KMS-11 (cell line): Measurements from ENCODE around the gene PAH.

ENCODE experiments used
- H2AFZ ChIP-seq: fragments of 200-600 bp; sonication (generic); 2 replicates; pipeline ENCODE4 v1.6.1; 2016; ENCODE audit warnings: antibody characterized with exemption, mixed run types, low read depth
- H3K27ac ChIP-seq: fragments of 200-600 bp; sonication (generic); 2 replicates; pipeline ENCODE4 v1.6.1; 2016; ENCODE audit warnings: mild to moderate bottlenecking, mixed run types
- H3K27me3 ChIP-seq: fragments of 200-600 bp; sonication (generic); 2 replicates; pipeline ENCODE4 v1.6.1; 2017; ENCODE audit warnings: mild to moderate bottlenecking, low read depth, mixed run types, moderate library complexity; ENCODE audit not compliant: insufficient read depth
- H3K36me3 ChIP-seq: fragments of 200-600 bp; sonication (generic); 2 replicates; pipeline ENCODE4 v1.6.1; 2017; ENCODE audit warnings: mild to moderate bottlenecking, mixed run types; ENCODE audit not compliant: insufficient read depth
- H3K4me1 ChIP-seq: fragments of 200-600 bp; sonication (generic); 2 replicates; pipeline ENCODE4 v1.6.1; 2016; ENCODE audit warnings: mild to moderate bottlenecking, low read depth, mixed run types; ENCODE audit not compliant: poor library complexity, severe bottlenecking
- H3K4me2 ChIP-seq: fragments of 200-600 bp; sonication (generic); 2 replicates; pipeline ENCODE4 v1.7.0; 2016; ENCODE audit warnings: mild to moderate bottlenecking, mixed run types
- H3K4me3 ChIP-seq: fragments of 200-600 bp; sonication (generic); IDR thresholded peaks from 2 replicates; pipeline ENCODE4 v1.6.1; 2017; ENCODE audit warnings: low read depth, low read length, mixed read lengths; ENCODE audit not compliant: insufficient read depth
- H3K79me2 ChIP-seq: fragments of 200-600 bp; sonication (generic); 2 replicates; pipeline ENCODE4 v1.6.1; 2016; ENCODE audit warnings: low read depth, mixed run types; ENCODE audit not compliant: insufficient read depth
- H3K9ac ChIP-seq: fragments of 200-600 bp; sonication (generic); 2 replicates; pipeline ENCODE4 v1.6.1; 2016; ENCODE audit warnings: mild to moderate bottlenecking, mixed run types
- H4K20me1 ChIP-seq: fragments of 200-600 bp; sonication (generic); 2 replicates; pipeline ENCODE4 v1.6.1; 2016; ENCODE audit warnings: mild to moderate bottlenecking, mixed run types; ENCODE audit not compliant: insufficient read depth
- TF ChIP-seq, protein P1 (sequence below): fragments of 200-600 bp; sonication (generic); conservative IDR thresholded peaks from 2 replicates; pipeline ENCODE4 v1.6.1; 2017; ENCODE audit warnings: low read depth, mild to moderate bottlenecking, antibody characterized with exemption, low read length, moderate library complexity, mixed read lengths

Gene PAH

DNA sequence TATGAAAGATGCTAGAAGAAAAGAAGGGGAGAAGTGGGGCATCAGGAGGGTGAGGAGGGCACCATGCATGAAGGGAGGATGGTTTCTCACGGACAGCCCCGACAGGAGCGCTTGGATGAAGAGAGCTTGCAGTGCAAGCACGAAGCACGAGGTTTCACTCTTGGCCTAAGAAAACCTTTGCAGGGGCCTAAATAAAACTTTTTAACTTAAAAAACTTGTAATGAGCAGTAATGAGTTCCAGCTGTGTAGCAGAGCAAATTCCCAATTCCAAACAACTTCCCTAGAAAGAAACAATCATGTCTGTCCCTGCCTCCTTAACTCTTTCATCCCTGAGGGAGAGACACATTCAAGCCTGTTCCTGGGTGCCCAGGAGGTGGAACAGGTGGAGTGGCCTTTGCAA is 119.5 kb downstream of the PAH start:
- TF ChIP-seq, protein P1, sequence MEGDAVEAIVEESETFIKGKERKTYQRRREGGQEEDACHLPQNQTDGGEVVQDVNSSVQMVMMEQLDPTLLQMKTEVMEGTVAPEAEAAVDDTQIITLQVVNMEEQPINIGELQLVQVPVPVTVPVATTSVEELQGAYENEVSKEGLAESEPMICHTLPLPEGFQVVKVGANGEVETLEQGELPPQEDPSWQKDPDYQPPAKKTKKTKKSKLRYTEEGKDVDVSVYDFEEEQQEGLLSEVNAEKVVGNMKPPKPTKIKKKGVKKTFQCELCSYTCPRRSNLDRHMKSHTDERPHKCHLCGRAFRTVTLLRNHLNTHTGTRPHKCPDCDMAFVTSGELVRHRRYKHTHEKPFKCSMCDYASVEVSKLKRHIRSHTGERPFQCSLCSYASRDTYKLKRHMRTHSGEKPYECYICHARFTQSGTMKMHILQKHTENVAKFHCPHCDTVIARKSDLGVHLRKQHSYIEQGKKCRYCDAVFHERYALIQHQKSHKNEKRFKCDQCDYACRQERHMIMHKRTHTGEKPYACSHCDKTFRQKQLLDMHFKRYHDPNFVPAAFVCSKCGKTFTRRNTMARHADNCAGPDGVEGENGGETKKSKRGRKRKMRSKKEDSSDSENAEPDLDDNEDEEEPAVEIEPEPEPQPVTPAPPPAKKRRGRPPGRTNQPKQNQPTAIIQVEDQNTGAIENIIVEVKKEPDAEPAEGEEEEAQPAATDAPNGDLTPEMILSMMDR = no peak
- no peaks in the 10 kb centered on the region for H4K20me1 ChIP-seq
- no peaks in the 10 kb centered on the region for H3K79me2 ChIP-seq

DNA sequence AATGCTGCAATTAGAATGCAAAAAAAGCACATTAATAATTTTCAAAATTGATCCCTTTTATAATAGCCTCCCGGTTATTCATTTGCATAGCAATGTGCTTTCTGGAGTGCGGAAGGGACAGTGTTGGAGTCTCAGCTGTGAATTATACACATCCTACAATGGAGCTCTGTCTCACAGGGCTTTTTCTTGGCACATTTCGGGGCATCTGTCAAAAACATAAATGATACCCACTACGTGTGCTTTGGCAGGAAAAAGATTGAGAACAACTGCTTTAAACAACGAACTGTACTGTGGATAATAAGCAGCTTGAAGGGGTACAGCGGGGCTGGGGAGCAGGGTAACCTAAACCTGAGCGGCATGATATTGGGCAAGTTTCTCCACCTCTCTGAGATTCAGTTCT is 123.1 kb downstream of the PAH start:
- no peak overlapping the region for H3K4me3 ChIP-seq
- TF ChIP-seq, protein P1 = no peak
- H2AFZ ChIP-seq = no peak overlapping the region
- H3K4me1 ChIP-seq = no peaks in the 10 kb centered on the region
- no peak overlapping the region for H3K9ac ChIP-seq
- no peak overlapping the region for H3K27ac ChIP-seq
- no peaks in the 10 kb centered on the region for H4K20me1 ChIP-seq
- H3K36me3 ChIP-seq = no peaks in the 10 kb centered on the region
- H3K79me2 ChIP-seq = no peaks in the 10 kb centered on the region
- H3K27me3 ChIP-seq = no peaks in the 10 kb centered on the region
- no peak overlapping the region for H3K4me2 ChIP-seq

More for the DNA sequence above, 119.5 kb downstream of the PAH start:
- H3K4me1 ChIP-seq = no peaks in the 10 kb centered on the region
- no peak overlapping the region for H3K27ac ChIP-seq
- no peak overlapping the region for H2AFZ ChIP-seq
- H3K9ac ChIP-seq = no peak overlapping the region
- no peak overlapping the region for H3K4me3 ChIP-seq
- H3K36me3 ChIP-seq = no peaks in the 10 kb centered on the region
- H3K27me3 ChIP-seq = no peaks in the 10 kb centered on the region
- H3K4me2 ChIP-seq = no peak overlapping the region
